B cell (primary cell): ENCODE data around the gene ARRB2. TPM values are rescaled to one million over a fixed set of nuclear protein-coding genes. Genes with fewer than 3 reads are reported as not detected.

ENCODE experiments used
- ATAC-seq: fragments of 200-7000 bp; cut with Tn5 transposase; one replicate; pipeline ENCODE4 v1.10.0; 2021; ENCODE audit warnings: low read depth, mild to moderate bottlenecking, moderate number of reproducible peaks, moderate library complexity
- CTCF ChIA-PET: fragments of 350-600 bp; sonication (Branson Sonifier 250); formaldehyde crosslinking; loops from one replicate; lab custom pipeline; 2021; ENCODE audit warnings: antibody characterized with exemption, inconsistent platforms; lab: Charles Lee
- POLR2A ChIA-PET: fragments of 350-600 bp; sonication (Branson Sonifier 250); formaldehyde crosslinking; loops from one replicate; lab custom pipeline; 2021; ENCODE audit warnings: antibody characterized with exemption; lab: Charles Lee
- DNase-seq: peaks from one replicate; pipeline ENCODE4 v3.0.0; 2013
- H2AFZ ChIP-seq: 2 replicates; pipeline ENCODE4 v1.6.1; 2012; ENCODE audit warnings: mild to moderate bottlenecking, low read depth, low read length; ENCODE audit not compliant: insufficient read depth, poor library complexity, severe bottlenecking
- H3K27ac ChIP-seq, 2 donors: 1 replicate in 1 of 2; 2 replicates in 1 of 2; pipeline ENCODE4 v1.5.1; 2012 to 2013; ENCODE audit warnings: low read length in 2 of 2, mild to moderate bottlenecking in 2 of 2, moderate library complexity in 1 of 2
- H3K27me3 ChIP-seq, 4 experiments: fragments of 200-600 bp in 1 of 4; sonication (generic) in 1 of 4; replicated peaks in 1 of 4; 1 replicate in 2 of 4; 2 replicates in 2 of 4; pipeline versions ENCODE4 v1.6.1 to v1.7.0; 2013 to 2016; ENCODE audit warnings: low read length in 3 of 4, mild to moderate bottlenecking in 2 of 4, mixed read lengths in 1 of 4, moderate library complexity in 1 of 4; ENCODE audit not compliant: insufficient read depth in 4 of 4, control insufficient read depth in 3 of 4; ENCODE audit errors: control extremely low read depth in 1 of 4
- H3K36me3 ChIP-seq, 2 experiments: replicated peaks in 1 of 2; 1 replicate in 1 of 2; 2 replicates in 1 of 2; pipeline versions ENCODE4 v1.6.1 to v1.7.1; 2013; ENCODE audit warnings: low read length in 1 of 2; ENCODE audit not compliant: insufficient read depth in 2 of 2, control insufficient read depth in 1 of 2; ENCODE audit errors: control extremely low read depth in 1 of 2, extremely low read depth in 1 of 2
- H3K4me1 ChIP-seq, 2 donors: fragments of 200-600 bp in 1 of 2; sonication (generic) in 1 of 2; 1 replicate in 1 of 2; 2 replicates in 1 of 2; pipeline versions ENCODE4 v1.5.1 to v1.6.1; 2013 to 2017; ENCODE audit warnings: low read length in 2 of 2; ENCODE audit not compliant: control insufficient read depth in 2 of 2, insufficient read depth in 2 of 2
- H3K4me2 ChIP-seq: replicated peaks from 2 replicates; pipeline ENCODE3; 2012; ENCODE audit warnings: mild to moderate bottlenecking, low read depth, low read length; ENCODE audit not compliant: poor library complexity, severe bottlenecking
- H3K4me3 ChIP-seq, 5 experiments: fragments of 200-600 bp in 1 of 5; sonication (generic) in 1 of 5; 1 replicate in 3 of 5; 2 replicates in 2 of 5; pipeline versions ENCODE4 v1.5.1 to v1.7.0; 2011 to 2016; ENCODE audit warnings: low read length in 4 of 5, mild to moderate bottlenecking in 4 of 5, low read depth in 2 of 5, control low read depth in 1 of 5, moderate library complexity in 1 of 5; ENCODE audit not compliant: insufficient read depth in 1 of 5; ENCODE audit errors: control extremely low read depth in 1 of 5, extremely low read depth in 1 of 5
- H3K79me2 ChIP-seq: fragments of 200-600 bp; sonication (generic); one replicate; pipeline ENCODE4 v1.6.0; 2016; ENCODE audit warnings: low read length; ENCODE audit not compliant: control insufficient read depth, insufficient read depth
- H3K9ac ChIP-seq: fragments of 200-600 bp; sonication (generic); 2 replicates; pipeline ENCODE4 v1.6.1; 2017; ENCODE audit warnings: mild to moderate bottlenecking, low read length, moderate library complexity
- H3K9me3 ChIP-seq, 3 donors: one replicate each; pipeline versions ENCODE4 v1.6.1 to v1.7.1; 2013; ENCODE audit warnings: low read length in 2 of 3; ENCODE audit not compliant: control insufficient read depth in 2 of 3, insufficient read depth in 1 of 3; ENCODE audit errors: control extremely low read depth in 1 of 3
- H4K20me1 ChIP-seq: 2 replicates; pipeline ENCODE4 v1.6.0; 2012; ENCODE audit warnings: mild to moderate bottlenecking, low read length; ENCODE audit not compliant: insufficient read depth, control insufficient read depth, poor library complexity, severe bottlenecking
- H3K27ac Mint-ChIP-seq: one replicate; pipeline ENCODE4 v1.8.0; 2021; ENCODE audit warnings: mixed read lengths
- H3K27me3 Mint-ChIP-seq: one replicate; pipeline ENCODE4 v1.8.0; 2021; ENCODE audit warnings: mixed read lengths
- H3K4me1 Mint-ChIP-seq: one replicate; pipeline ENCODE4 v1.8.0; 2021; ENCODE audit warnings: mixed read lengths
- H3K4me3 Mint-ChIP-seq: one replicate; pipeline ENCODE4 v1.8.0; 2021; ENCODE audit warnings: mixed read lengths
- H3K9me3 Mint-ChIP-seq: one replicate; pipeline ENCODE4 v1.8.0; 2022; ENCODE audit warnings: mixed read lengths; ENCODE audit not compliant: insufficient read depth
- EZH2 ChIP-seq: IDR thresholded peaks from 2 replicates; pipeline ENCODE4 v1.6.1; 2012; ENCODE audit warnings: borderline replicate concordance, low read depth, mild to moderate bottlenecking, moderate library complexity, low read length; ENCODE audit not compliant: insufficient read depth, poor library complexity, severe bottlenecking
- WGBS: methylation state at CpG from one replicate; pipeline ENCODE4 v1.1.5; 2013; ENCODE audit warnings: missing lambda C conversion rate; ENCODE audit not compliant: insufficient coverage; 5-methylcytosine and 5-hydroxymethylcytosine counted together
- intact Hi-C: fragments of 100-400 bp; cut with micrococcal nuclease; formaldehyde crosslinking; loops from one replicate; pipeline ENCODE4 v1.10.0; 2022
- polyA plus RNA-seq: library from polyadenylated mRNA; depleted of rRNA; stranded (reverse); fragments of >200 nt; gene quantifications from 2 replicates; pipeline ENCODE4 v1.2.3, GENCODE V29; 2012
- total RNA-seq, 2 donors: library from RNA; stranded (reverse); fragments of 120-200 nt in 1 of 2; gene quantifications; 1 replicate in 1 of 2; 2 replicates in 1 of 2; pipeline versions ENCODE4 v1.2.3 to v1.2.4, GENCODE V29; 2013 to 2022
- TF ChIP-seq, protein P1 (sequence below): fragments of 200-600 bp; IDR thresholded peaks from one replicate; pipeline ENCODE4 v1.8.0; 2022; ENCODE audit warnings: antibody characterized with exemption, mild to moderate bottlenecking

ARRB2 gene
- total and polyA plus RNA-seq, 2 donors (not counting 1 experiment from before 2014, with no cell fraction given), result 111 to 164 TPM

DNA sequence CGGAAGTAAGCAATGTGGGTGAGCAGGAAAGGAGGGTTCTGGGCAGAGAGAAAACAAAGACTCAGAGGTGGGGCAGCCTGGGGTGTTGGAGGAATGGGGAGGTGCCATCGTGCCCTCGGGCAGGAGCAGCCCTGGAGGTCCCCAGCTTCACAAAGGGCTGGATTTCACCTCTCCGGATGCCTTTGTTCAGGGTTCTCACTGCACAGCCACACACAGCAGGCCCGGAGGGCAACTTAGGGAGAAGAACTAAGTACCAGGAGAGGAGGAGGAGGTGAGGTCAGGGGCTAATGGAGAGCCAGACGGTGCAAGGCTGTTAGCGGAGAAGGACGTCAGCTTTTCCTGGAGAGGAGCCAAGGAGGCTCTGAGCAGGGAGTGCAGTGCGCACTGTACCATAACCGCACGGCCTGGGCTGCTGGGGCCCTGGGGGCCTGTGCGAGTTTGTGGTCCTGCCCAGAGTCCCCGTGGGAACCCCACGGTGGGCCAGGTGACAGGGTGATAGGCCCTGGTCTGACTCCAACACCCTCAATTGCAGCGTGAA lies 9.3 kb downstream of the ARRB2 start:
- no peak for ATAC-seq
- ChIA-PET POLR2A (no interaction called here), CTCF (no interaction called here)
- Histone ChIP-seq H3K4me1 (peaks cover 10 to 18% of the 10 kb centered on the region in 2 donors), H2AFZ (no peak overlapping the region), H3K4me2 (no peak overlapping the region), H4K20me1 (no peaks in the 10 kb centered on the region), H3K4me3 (no peak overlapping the region), H3K9me3 (no peaks in the 10 kb centered on the region), H3K79me2 (peaks cover 12% of the 10 kb centered on the region), H3K27me3 (no peaks in the 10 kb centered on the region), H3K9ac (no peak overlapping the region), H3K36me3 (peaks cover 3 to 48% of the 10 kb centered on the region in 2 experiments), H3K27ac (no peak overlapping the region)
- TF ChIP-seq, protein P1, sequence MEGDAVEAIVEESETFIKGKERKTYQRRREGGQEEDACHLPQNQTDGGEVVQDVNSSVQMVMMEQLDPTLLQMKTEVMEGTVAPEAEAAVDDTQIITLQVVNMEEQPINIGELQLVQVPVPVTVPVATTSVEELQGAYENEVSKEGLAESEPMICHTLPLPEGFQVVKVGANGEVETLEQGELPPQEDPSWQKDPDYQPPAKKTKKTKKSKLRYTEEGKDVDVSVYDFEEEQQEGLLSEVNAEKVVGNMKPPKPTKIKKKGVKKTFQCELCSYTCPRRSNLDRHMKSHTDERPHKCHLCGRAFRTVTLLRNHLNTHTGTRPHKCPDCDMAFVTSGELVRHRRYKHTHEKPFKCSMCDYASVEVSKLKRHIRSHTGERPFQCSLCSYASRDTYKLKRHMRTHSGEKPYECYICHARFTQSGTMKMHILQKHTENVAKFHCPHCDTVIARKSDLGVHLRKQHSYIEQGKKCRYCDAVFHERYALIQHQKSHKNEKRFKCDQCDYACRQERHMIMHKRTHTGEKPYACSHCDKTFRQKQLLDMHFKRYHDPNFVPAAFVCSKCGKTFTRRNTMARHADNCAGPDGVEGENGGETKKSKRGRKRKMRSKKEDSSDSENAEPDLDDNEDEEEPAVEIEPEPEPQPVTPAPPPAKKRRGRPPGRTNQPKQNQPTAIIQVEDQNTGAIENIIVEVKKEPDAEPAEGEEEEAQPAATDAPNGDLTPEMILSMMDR, result no peak
- TF ChIP-seq EZH2, result no peak
- intact Hi-C loops, result no loop called here
- Mint-ChIP-seq H3K4me3 (no peak overlapping the region), H3K27ac (peak overlapping the region; percentile 50), H3K4me1 (peaks cover 18% of the 10 kb centered on the region), H3K9me3 (no peaks in the 10 kb centered on the region), H3K27me3 (no peaks in the 10 kb centered on the region)
- 71% methylated on average over 13 of the region's 15 CpGs for WGBS
- no peak for DNase-seq

- Mint-ChIP-seq H3K4me1 (peaks cover 9% of the 10 kb centered on the region), H3K27me3 (no peaks in the 10 kb centered on the region), H3K4me3 (no peak overlapping the region), H3K27ac (no peak overlapping the region), H3K9me3 (no peaks in the 10 kb centered on the region)
- H3K4me1 ChIP-seq, result peaks cover 2 to 10% of the 10 kb centered on the region in 2 donors
- no peaks in the 10 kb centered on the region for H4K20me1 ChIP-seq
- H3K79me2 ChIP-seq, result peaks cover 3% of the 10 kb centered on the region
- no peak overlapping the region for H3K27ac ChIP-seq
- no peak overlapping the region for H3K4me2 ChIP-seq
- H3K9ac ChIP-seq, result no peak overlapping the region
- CTCF ChIA-PET, result interaction anchor here (0.9 to 1.9 kb wide), 2 partner anchors 11 to 161 kb away, joined by 3 to 7 read pairs; partner anchors contain the start of gene ARRB2
- no peak overlapping the region for H2AFZ ChIP-seq
- no peaks in the 10 kb centered on the region for H3K27me3 ChIP-seq
- POLR2A ChIA-PET, result interaction anchor here (0.7 kb wide), 1 partner anchor 11 kb away, joined by 3 read pairs; no protein-coding TSS in a partner anchor
- H3K9me3 ChIP-seq, result no peaks in the 10 kb centered on the region
- no peak for DNase-seq
- ATAC-seq, result no peak
- intact Hi-C loops, result no loop called here
- no peak for TF ChIP-seq EZH2
- TF ChIP-seq, protein P1, result no peak
- peaks cover 3 to 48% of the 10 kb centered on the region in 2 experiments for H3K36me3 ChIP-seq
- no CpG with 5 or more reads among the region's 7 CpGs for WGBS
- no peak overlapping the region for H3K4me3 ChIP-seq
Observed at GRCh38 chr17:4720787-4721186, 10.4 kb downstream of the ARRB2 start.
